Astrocyte (in vitro differentiated cells and primary cell): ENCODE data around the gene PRKCH.

Source experiments
- EZH2 ChIP-seq: IDR thresholded peaks from 2 replicates; pipeline ENCODE4 v1.6.1; 2012; ENCODE audit warnings: mild to moderate bottlenecking, low read length, inconsistent platforms; ENCODE audit not compliant: insufficient read depth
- TF ChIP-seq, protein P1 (sequence below): IDR thresholded peaks from 2 replicates; pipeline ENCODE4 v1.5.1; 2011; ENCODE audit warnings: low read depth, mild to moderate bottlenecking, inconsistent platforms, low read length, moderate library complexity; ENCODE audit not compliant: insufficient read depth

DNA sequence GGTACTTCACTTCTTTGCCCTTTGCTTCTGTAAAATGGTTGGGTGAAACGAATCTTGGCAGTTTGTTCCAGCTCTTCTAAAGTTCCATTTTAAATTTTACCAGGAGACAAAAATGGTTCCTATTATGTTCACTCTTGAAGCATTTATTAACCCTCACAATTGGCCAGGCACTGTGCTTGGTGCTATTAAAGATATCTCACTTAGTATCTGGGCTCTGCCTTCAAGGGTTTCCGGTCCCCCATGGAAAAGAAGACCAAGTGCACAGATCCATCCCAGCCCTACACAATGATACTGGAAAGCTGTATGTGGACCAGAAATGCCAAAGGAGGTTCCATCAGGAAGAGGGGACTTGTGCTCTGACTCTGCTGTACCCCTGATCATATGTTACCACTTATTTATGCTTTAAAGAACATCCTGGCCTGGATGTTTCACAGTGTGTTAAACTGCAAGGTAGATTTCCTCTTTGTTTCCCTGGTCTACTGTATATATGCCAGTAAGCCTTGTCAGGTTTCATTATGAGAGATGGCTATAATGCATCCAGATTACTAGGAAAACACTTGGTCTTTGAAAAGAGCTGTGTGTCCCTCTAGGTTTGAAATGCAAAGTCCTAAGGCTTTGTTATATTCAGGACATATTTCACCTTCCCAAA lies 154.8 kb downstream of the PRKCH start:
- TF ChIP-seq, protein P1, sequence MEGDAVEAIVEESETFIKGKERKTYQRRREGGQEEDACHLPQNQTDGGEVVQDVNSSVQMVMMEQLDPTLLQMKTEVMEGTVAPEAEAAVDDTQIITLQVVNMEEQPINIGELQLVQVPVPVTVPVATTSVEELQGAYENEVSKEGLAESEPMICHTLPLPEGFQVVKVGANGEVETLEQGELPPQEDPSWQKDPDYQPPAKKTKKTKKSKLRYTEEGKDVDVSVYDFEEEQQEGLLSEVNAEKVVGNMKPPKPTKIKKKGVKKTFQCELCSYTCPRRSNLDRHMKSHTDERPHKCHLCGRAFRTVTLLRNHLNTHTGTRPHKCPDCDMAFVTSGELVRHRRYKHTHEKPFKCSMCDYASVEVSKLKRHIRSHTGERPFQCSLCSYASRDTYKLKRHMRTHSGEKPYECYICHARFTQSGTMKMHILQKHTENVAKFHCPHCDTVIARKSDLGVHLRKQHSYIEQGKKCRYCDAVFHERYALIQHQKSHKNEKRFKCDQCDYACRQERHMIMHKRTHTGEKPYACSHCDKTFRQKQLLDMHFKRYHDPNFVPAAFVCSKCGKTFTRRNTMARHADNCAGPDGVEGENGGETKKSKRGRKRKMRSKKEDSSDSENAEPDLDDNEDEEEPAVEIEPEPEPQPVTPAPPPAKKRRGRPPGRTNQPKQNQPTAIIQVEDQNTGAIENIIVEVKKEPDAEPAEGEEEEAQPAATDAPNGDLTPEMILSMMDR, result no peak
- TF ChIP-seq EZH2, result no peak
